SK-N-SH (cell line): Measurements from ENCODE around the gene CDH18. TPM values are rescaled to one million over a fixed set of nuclear protein-coding genes. Genes with fewer than 3 reads are reported as not detected.

Experiments used
- CTCF ChIA-PET: fragments of 300-600, 350-600 bp; formaldehyde crosslinking; extraction: SDS; loops from one replicate; lab custom pipeline; 2021; lab: Yijun Ruan, JAX
- POLR2A ChIA-PET: fragments of 350-600 bp; sonication (Branson Sonifier 250); formaldehyde crosslinking; extraction: SDS; loops from one replicate; lab custom pipeline; 2020; ENCODE audit warnings: antibody characterized with exemption, inconsistent platforms; lab: Yijun Ruan, JAX
- DNase-seq: peaks from one replicate; pipeline ENCODE4 v3.0.0; 2012
- H2AFZ ChIP-seq: fragments of 200-600 bp; sonication (generic); 2 replicates; pipeline ENCODE4 v1.8.1; 2016; ENCODE audit warnings: antibody characterized with exemption, mild to moderate bottlenecking, low read depth
- H3F3A ChIP-seq: fragments of 200-600 bp; sonication (generic); replicated peaks from 2 replicates; pipeline ENCODE3; 2016; ENCODE audit warnings: antibody characterized with exemption, mild to moderate bottlenecking; ENCODE audit not compliant: insufficient read depth
- H3K27ac ChIP-seq, 2 experiments: fragments of 200-500 bp in 1 of 2; fragments of 200-600 bp in 1 of 2; sonication (Bioruptor generic) in 1 of 2; sonication (generic), shearing (Covaris generic) in 1 of 2; 2 replicates each; pipeline versions ENCODE4 v1.5.1 to v1.6.1; 2014 to 2016; ENCODE audit warnings: low read depth in 2 of 2, inconsistent platforms in 1 of 2, low read length in 1 of 2, mild to moderate bottlenecking in 1 of 2, mixed read lengths in 1 of 2
- H3K27me3 ChIP-seq: fragments of 200-600 bp; sonication (generic), shearing (Covaris generic); 2 replicates; pipeline ENCODE4 v1.6.1; 2016; ENCODE audit warnings: mixed run types; ENCODE audit not compliant: insufficient read depth
- H3K36me3 ChIP-seq, 2 experiments: fragments of 200-500 bp in 1 of 2; fragments of 200-600 bp in 1 of 2; sonication (Bioruptor generic) in 1 of 2; sonication (generic) in 1 of 2; replicated peaks in 1 of 2; 2 replicates each; pipeline versions ENCODE3 to v1.5.1; 2014 to 2016; ENCODE audit warnings: low read length in 1 of 2, mild to moderate bottlenecking in 1 of 2; ENCODE audit not compliant: insufficient read depth in 2 of 2, control insufficient read depth in 1 of 2
- H3K4me1 ChIP-seq, 2 experiments: fragments of 200-500 bp in 1 of 2; fragments of 200-600 bp in 1 of 2; sonication (Bioruptor generic) in 1 of 2; sonication (generic), shearing (Covaris generic) in 1 of 2; 2 replicates each; pipeline versions ENCODE4 v1.5.1 to v1.6.1; 2014 to 2016; ENCODE audit warnings: low read depth in 1 of 2, low read length in 1 of 2, mixed run types in 1 of 2; ENCODE audit not compliant: insufficient read depth in 2 of 2, control insufficient read depth in 1 of 2
- H3K4me2 ChIP-seq: fragments of 200-600 bp; sonication (generic), shearing (Covaris generic); 2 replicates; pipeline ENCODE4 v1.6.1; 2017; ENCODE audit warnings: mixed run types
- H3K4me3 ChIP-seq, 2 experiments: fragments of 200-500 bp in 1 of 2; fragments of 200-600 bp in 1 of 2; sonication (Bioruptor generic) in 1 of 2; sonication (generic), shearing (Covaris generic) in 1 of 2; 2 replicates each; pipeline versions ENCODE4 v1.5.1 to v1.8.1; 2014 to 2016; ENCODE audit warnings: low read depth in 2 of 2, inconsistent platforms in 1 of 2, low read length in 1 of 2, mild to moderate bottlenecking in 1 of 2, mixed read lengths in 1 of 2, moderate library complexity in 1 of 2
- H3K79me2 ChIP-seq: fragments of 200-600 bp; sonication (generic); 2 replicates; pipeline ENCODE4 v1.8.1; 2017; ENCODE audit warnings: mild to moderate bottlenecking; ENCODE audit not compliant: insufficient read depth
- H3K9ac ChIP-seq: fragments of 200-600 bp; sonication (generic); 2 replicates; pipeline ENCODE4 v1.6.1; 2017; ENCODE audit warnings: mixed run types
- H3K9me2 ChIP-seq: fragments of 200-600 bp; sonication (generic); 2 replicates; pipeline ENCODE4 v1.6.1; 2017; ENCODE audit warnings: mixed run types
- H3K9me3 ChIP-seq: fragments of 200-600 bp; sonication (generic); 2 replicates; pipeline ENCODE4 v1.6.1; 2017; ENCODE audit warnings: mixed run types, mild to moderate bottlenecking, moderate library complexity
- H4K20me1 ChIP-seq: fragments of 200-600 bp; sonication (generic); 2 replicates; pipeline ENCODE4 v1.6.1; 2017; ENCODE audit warnings: mild to moderate bottlenecking, mixed run types; ENCODE audit not compliant: insufficient read depth
- CHD2 ChIP-seq: fragments of 150-350 bp; IDR thresholded peaks from 2 replicates; pipeline ENCODE4 v1.6.1; 2018; ENCODE audit warnings: low read length; ENCODE audit not compliant: partially characterized antibody
- EP300 ChIP-seq, 2 experiments: IDR thresholded peaks; 2 replicates each; pipeline versions ENCODE4 v1.4.0 to v1.6.1; 2012; ENCODE audit warnings: borderline replicate concordance in 1 of 2, low read depth in 1 of 2, low read length in 1 of 2
- EZH2phosphoT487 ChIP-seq: fragments of 200-600 bp; sonication (generic); IDR thresholded peaks from 2 replicates; pipeline ENCODE4 v1.6.1; 2017; ENCODE audit warnings: low read depth, mixed run types, mild to moderate bottlenecking, antibody characterized with exemption, moderate library complexity, borderline replicate concordance
- GABPA ChIP-seq: IDR thresholded peaks from 2 replicates; pipeline ENCODE4 v1.4.0; 2012; ENCODE audit warnings: low read depth, mild to moderate bottlenecking
- GATA2 ChIP-seq: sonication (generic); formaldehyde crosslinking; IDR thresholded peaks from 2 replicates; pipeline ENCODE4 v1.5.0; 2020; ENCODE audit warnings: mild to moderate bottlenecking, missing genetic modification reagents
- MEF2A ChIP-seq: IDR thresholded peaks from 2 replicates; pipeline ENCODE4 v1.4.0; 2012; ENCODE audit warnings: low read depth, borderline replicate concordance
- MXI1 ChIP-seq: IDR thresholded peaks from 2 replicates; pipeline ENCODE4 v1.6.1; 2012; ENCODE audit warnings: mild to moderate bottlenecking, low read depth, low read length, improper control_type of control experiment
- RCOR1 ChIP-seq: fragments of 150-350 bp; IDR thresholded peaks from 2 replicates; pipeline ENCODE4 v1.6.1; 2017; ENCODE audit warnings: antibody characterized with exemption, low read length
- RFX5 ChIP-seq: IDR thresholded peaks from 2 replicates; pipeline ENCODE4 v1.6.1; 2012; ENCODE audit warnings: mild to moderate bottlenecking, improper control_type of control experiment, low read length
- SMC3 ChIP-seq: IDR thresholded peaks from 2 replicates; pipeline ENCODE4 v1.6.1; 2012; ENCODE audit warnings: low read depth, low read length, improper control_type of control experiment
- TAF1 ChIP-seq: IDR thresholded peaks from 2 replicates; pipeline ENCODE4 v1.6.1; 2012; ENCODE audit warnings: low read depth, mild to moderate bottlenecking, low read length, moderate library complexity, borderline replicate concordance
- TCF12 ChIP-seq: IDR thresholded peaks from 2 replicates; pipeline ENCODE4 v1.4.0; 2012
- YY1 ChIP-seq: IDR thresholded peaks from 2 replicates; pipeline ENCODE4 v1.4.0; 2012; ENCODE audit warnings: low read depth, mild to moderate bottlenecking
- WGBS: methylation state at CpG from one replicate; pipeline ENCODE4 v1.1.6; 2017; ENCODE audit warnings: low lambda C conversion rate; 5-methylcytosine and 5-hydroxymethylcytosine counted together
- polyA plus RNA-seq, 3 experiments: library from polyadenylated mRNA; depleted of rRNA; stranded (reverse); fragments of >200 nt; gene quantifications; 2 replicates each; pipeline ENCODE4 v1.2.3, GENCODE V29; 2012
- TF ChIP-seq, protein P1 (sequence below): fragments of 150-350 bp; IDR thresholded peaks from 2 replicates; pipeline ENCODE4 v1.6.1; 2017; ENCODE audit warnings: antibody characterized with exemption, low read length, low read depth, borderline replicate concordance
- TF ChIP-seq, protein P2 (sequence below): IDR thresholded peaks from 2 replicates; pipeline ENCODE4; 2012
- TF ChIP-seq, protein P3 (sequence below): IDR thresholded peaks from 2 replicates; pipeline ENCODE4 v1.4.0; 2012; ENCODE audit warnings: low read depth, borderline replicate concordance

The CDH18 gene
- polyA plus RNA-seq, 1 of the 3 experiments (the other 2 are of a cell fraction) = 6.0 TPM

DNA sequence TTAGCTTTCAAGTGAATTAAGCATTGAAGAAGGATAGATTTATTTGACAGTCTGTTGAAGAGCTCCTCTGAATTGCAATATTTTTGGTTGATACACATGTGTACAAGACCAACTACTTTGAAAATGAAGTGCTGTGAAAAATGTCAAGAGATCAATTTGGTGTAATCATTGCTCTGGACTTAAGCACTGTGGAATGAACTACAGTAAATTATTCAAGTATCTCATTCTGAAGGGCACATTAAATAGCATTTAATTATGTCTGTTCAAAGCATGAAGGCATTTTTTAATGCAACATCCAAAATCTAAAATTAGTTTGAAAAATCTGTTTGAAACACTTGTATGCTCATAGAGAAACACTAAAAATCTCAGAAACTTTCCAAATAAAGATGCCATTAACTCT is 107.5 kb downstream of the CDH18 start:
- H3K9ac ChIP-seq = no peak overlapping the region
- no peaks in the 10 kb centered on the region for H3K79me2 ChIP-seq
- POLR2A ChIA-PET = no interaction called here
- no peak overlapping the region for H3K4me2 ChIP-seq
- no peak overlapping the region for H3K27ac ChIP-seq
- H3K9me3 ChIP-seq = no peaks in the 10 kb centered on the region
- H4K20me1 ChIP-seq = no peaks in the 10 kb centered on the region
- H3K4me3 ChIP-seq = no peak overlapping the region
- H2AFZ ChIP-seq = no peak overlapping the region
- H3K27me3 ChIP-seq = no peaks in the 10 kb centered on the region
- no peaks in the 10 kb centered on the region for H3K9me2 ChIP-seq
- peaks cover 7% of the 10 kb centered on the region for H3F3A ChIP-seq
- H3K36me3 ChIP-seq = no peaks in the 10 kb centered on the region
- no peaks in the 10 kb centered on the region for H3K4me1 ChIP-seq
- TF ChIP-seq MEF2A (no peak), TCF12 (no peak)
- TF ChIP-seq, protein P1, sequence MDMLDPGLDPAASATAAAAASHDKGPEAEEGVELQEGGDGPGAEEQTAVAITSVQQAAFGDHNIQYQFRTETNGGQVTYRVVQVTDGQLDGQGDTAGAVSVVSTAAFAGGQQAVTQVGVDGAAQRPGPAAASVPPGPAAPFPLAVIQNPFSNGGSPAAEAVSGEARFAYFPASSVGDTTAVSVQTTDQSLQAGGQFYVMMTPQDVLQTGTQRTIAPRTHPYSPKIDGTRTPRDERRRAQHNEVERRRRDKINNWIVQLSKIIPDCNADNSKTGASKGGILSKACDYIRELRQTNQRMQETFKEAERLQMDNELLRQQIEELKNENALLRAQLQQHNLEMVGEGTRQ = no peak
- DNase-seq = no peak
- CTCF ChIA-PET = no interaction called here

DNA sequence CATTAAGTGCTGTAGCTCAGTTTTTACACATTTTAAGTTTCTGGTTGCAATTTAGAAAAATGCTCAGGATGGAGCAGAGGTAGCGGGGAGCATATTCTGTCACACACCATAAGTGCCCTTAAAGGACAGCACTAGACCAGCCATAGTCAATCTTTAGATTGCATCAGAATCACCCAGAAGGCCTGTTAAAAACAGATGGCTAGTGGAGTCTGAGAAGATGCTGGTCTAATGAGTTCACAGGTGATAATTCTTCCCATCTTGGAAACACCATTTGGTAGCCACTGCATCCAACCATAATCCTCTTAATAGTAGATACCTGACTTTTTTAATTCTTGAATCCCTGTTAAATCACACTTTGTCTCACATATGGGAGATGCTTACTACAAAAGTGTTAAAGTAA is 113.2 kb downstream of the CDH18 start:
- ChIA-PET CTCF (no interaction called here), POLR2A (no interaction called here)
- Histone ChIP-seq H3K9me3 (no peaks in the 10 kb centered on the region), H3K27ac (no peak overlapping the region), H3K4me2 (no peak overlapping the region), H3K4me1 (no peaks in the 10 kb centered on the region), H3K27me3 (no peaks in the 10 kb centered on the region), H3K9ac (no peak overlapping the region), H3K36me3 (peaks cover 0 to 8% of the 10 kb centered on the region in 2 experiments), H4K20me1 (no peaks in the 10 kb centered on the region), H3K79me2 (no peaks in the 10 kb centered on the region), H3F3A (no peaks in the 10 kb centered on the region), H3K4me3 (no peak overlapping the region), H2AFZ (no peak overlapping the region), H3K9me2 (no peaks in the 10 kb centered on the region)
- TF ChIP-seq GABPA = no peak
- no peak for TF ChIP-seq CHD2
- TF ChIP-seq MXI1 = no peak
- no peak for TF ChIP-seq EP300 (IDR thresholded peaks at IDR 0.05; ENCODE audit: borderline replicate concordance in 1 of 2, low read depth in 1 of 2, low read length in 1 of 2)
- no peak for TF ChIP-seq TAF1
- TF ChIP-seq, protein P1 = no peak
- TF ChIP-seq, protein P2, sequence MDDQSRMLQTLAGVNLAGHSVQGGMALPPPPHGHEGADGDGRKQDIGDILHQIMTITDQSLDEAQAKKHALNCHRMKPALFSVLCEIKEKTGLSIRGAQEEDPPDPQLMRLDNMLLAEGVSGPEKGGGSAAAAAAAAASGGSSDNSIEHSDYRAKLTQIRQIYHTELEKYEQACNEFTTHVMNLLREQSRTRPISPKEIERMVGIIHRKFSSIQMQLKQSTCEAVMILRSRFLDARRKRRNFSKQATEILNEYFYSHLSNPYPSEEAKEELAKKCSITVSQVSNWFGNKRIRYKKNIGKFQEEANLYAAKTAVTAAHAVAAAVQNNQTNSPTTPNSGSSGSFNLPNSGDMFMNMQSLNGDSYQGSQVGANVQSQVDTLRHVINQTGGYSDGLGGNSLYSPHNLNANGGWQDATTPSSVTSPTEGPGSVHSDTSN = no peak
- TF ChIP-seq YY1 = no peak
- no peak for TF ChIP-seq EZH2phosphoT487
- TF ChIP-seq, protein P3, sequence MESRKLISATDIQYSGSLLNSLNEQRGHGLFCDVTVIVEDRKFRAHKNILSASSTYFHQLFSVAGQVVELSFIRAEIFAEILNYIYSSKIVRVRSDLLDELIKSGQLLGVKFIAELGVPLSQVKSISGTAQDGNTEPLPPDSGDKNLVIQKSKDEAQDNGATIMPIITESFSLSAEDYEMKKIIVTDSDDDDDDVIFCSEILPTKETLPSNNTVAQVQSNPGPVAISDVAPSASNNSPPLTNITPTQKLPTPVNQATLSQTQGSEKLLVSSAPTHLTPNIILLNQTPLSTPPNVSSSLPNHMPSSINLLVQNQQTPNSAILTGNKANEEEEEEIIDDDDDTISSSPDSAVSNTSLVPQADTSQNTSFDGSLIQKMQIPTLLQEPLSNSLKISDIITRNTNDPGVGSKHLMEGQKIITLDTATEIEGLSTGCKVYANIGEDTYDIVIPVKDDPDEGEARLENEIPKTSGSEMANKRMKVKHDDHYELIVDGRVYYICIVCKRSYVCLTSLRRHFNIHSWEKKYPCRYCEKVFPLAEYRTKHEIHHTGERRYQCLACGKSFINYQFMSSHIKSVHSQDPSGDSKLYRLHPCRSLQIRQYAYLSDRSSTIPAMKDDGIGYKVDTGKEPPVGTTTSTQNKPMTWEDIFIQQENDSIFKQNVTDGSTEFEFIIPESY = no peak
- TF ChIP-seq RCOR1 = no peak
- no peak for TF ChIP-seq GATA2 (CRISPR knock-in tag)
- no peak for TF ChIP-seq SMC3
- no peak for TF ChIP-seq TCF12
- no peak for TF ChIP-seq RFX5
- WGBS = 54% methylated on average over 1 of the region's 1 CpG
- no peak for DNase-seq
